ENCODE results near the gene UBE4A. TPM values are rescaled to one million over a fixed set of nuclear protein-coding genes. Genes with fewer than 3 reads are reported as not detected.
A peak's percentile ranks its signal among the peaks of the same experiment; 100 is the strongest.

Gene UBE4A
- total and polyA plus RNA-seq, 9 of the 15 experiments (the other 6 are each of a cell fraction or from before 2014, with no cell fraction given) = 13.5 to 45.2 (median 26.8) TPM

- peak; percentile 77 for TF ChIP-seq ZNF407 (IDR thresholded peaks at IDR 0.05; ENCODE audit: low read depth)
- 0 out of 2 replicates have a peak, but pooled peaks have one; percentile 13 for TF ChIP-seq CBFA2T2 (conservative IDR thresholded peaks at IDR 0.05)
- TF ChIP-seq ZNF589 (CRISPR knock-in tag; IDR thresholded peaks at IDR 0.05; ENCODE audit: low read depth) = 0 out of 2 replicates have a peak, but pooled peaks have one; percentile 79
- TF ChIP-seq ZFP1 (CRISPR knock-in tag; IDR thresholded peaks at IDR 0.05) = no peak
- no peak for TF ChIP-seq PPARD (CRISPR knock-in tag; IDR thresholded peaks at IDR 0.05)
- TF ChIP-seq TCFL5 (CRISPR knock-in tag; conservative IDR thresholded peaks at IDR 0.05) = no peak
- no peak for TF ChIP-seq CC2D1A (IDR thresholded peaks at IDR 0.05)
- no peak for TF ChIP-seq SMARCB1 (IDR thresholded peaks at IDR 0.05; ENCODE audit: insufficient read length, low read depth)
- no peak for TF ChIP-seq SRSF7 (optimal IDR thresholded peaks at IDR 0.05; ENCODE audit: low read depth, low read length)
- TF ChIP-seq ZBTB17 (CRISPR knock-in tag; IDR thresholded peaks at IDR 0.05) = peak; percentile 96
- no peak for TF ChIP-seq IRF9 (tag; IDR thresholded peaks at IDR 0.05)
These were observed 76.7 kb downstream of the UBE4A start, which contains the start of gene KMT2A (continued) for GRCh38 chr11:118435893-118436624.

Data from K562 (cell line).